ENCODE results near the gene PRR12. TPM values are rescaled to one million over a fixed set of nuclear protein-coding genes. Genes with fewer than 3 reads are reported as not detected.
A peak's percentile ranks its signal among the peaks of the same experiment; 100 is the strongest.

Gene PRR12
- total RNA-seq, 1 donor from 2014 or later: 58.5 TPM

GRCh38 chr19:49554701-49555181, 36.2 kb upstream of the PRR12 start:
- Mint-ChIP-seq H3K4me1 (no peaks in the 10 kb centered on the region), H3K27me3 (ENCODE audit: low read depth) (no peaks in the 10 kb centered on the region), H3K27ac (no peak overlapping the region), H3K36me3 (peaks cover 28% of the 10 kb centered on the region), H3K4me3 (no peak overlapping the region), H3K9me3 (no peaks in the 10 kb centered on the region)
- TF ChIP-seq CTCF (IDR thresholded peaks at IDR 0.05; ENCODE audit: unreplicated experiment): no peak
- no peak for DNase-seq (ENCODE audit: low spot score in 2 of 2, unreplicated experiment in 2 of 2)

- Mint-ChIP-seq H3K27ac (no peak overlapping the region), H3K27me3 (ENCODE audit: low read depth) (no peaks in the 10 kb centered on the region), H3K9me3 (no peaks in the 10 kb centered on the region), H3K4me3 (no peak overlapping the region), H3K4me1 (no peaks in the 10 kb centered on the region), H3K36me3 (peaks cover 28% of the 10 kb centered on the region)
- TF ChIP-seq CTCF (IDR thresholded peaks at IDR 0.05; ENCODE audit: unreplicated experiment): no peak
- DNase-seq (ENCODE audit: low spot score in 2 of 2, unreplicated experiment in 2 of 2): peak in 1 of 2 experiments; percentile 50
These were observed 35.2 kb upstream of the PRR12 start for GRCh38 chr19:49555600-49556411.

GRCh38 chr19:49556412-49557398, 34.3 kb upstream of the PRR12 start:
- no peak overlapping the region for H3K4me3 Mint-ChIP-seq
- H3K4me1 Mint-ChIP-seq: no peaks in the 10 kb centered on the region
- peaks cover 30% of the 10 kb centered on the region for H3K36me3 Mint-ChIP-seq
- H3K9me3 Mint-ChIP-seq: no peaks in the 10 kb centered on the region
- no peaks in the 10 kb centered on the region for H3K27me3 Mint-ChIP-seq (ENCODE audit: low read depth)
- DNase-seq (ENCODE audit: low spot score in 2 of 2, unreplicated experiment in 2 of 2): no peak
- TF ChIP-seq CTCF (IDR thresholded peaks at IDR 0.05; ENCODE audit: unreplicated experiment): no peak
- H3K27ac Mint-ChIP-seq: no peak overlapping the region

GRCh38 chr19:49557641-49558325, 33.2 kb upstream of the PRR12 start:
- Mint-ChIP-seq H3K4me3 (no peak overlapping the region), H3K27me3 (ENCODE audit: low read depth) (no peaks in the 10 kb centered on the region), H3K36me3 (peaks cover 28% of the 10 kb centered on the region), H3K27ac (no peak overlapping the region), H3K9me3 (no peaks in the 10 kb centered on the region), H3K4me1 (no peaks in the 10 kb centered on the region)
- TF ChIP-seq CTCF (IDR thresholded peaks at IDR 0.05; ENCODE audit: unreplicated experiment): no peak
- no peak for DNase-seq (ENCODE audit: low spot score in 2 of 2, unreplicated experiment in 2 of 2)

GRCh38 chr19:49558591-49558990, 32.4 kb upstream of the PRR12 start:
- Mint-ChIP-seq H3K9me3 (no peaks in the 10 kb centered on the region), H3K27ac (no peak overlapping the region), H3K4me3 (no peak overlapping the region), H3K4me1 (no peaks in the 10 kb centered on the region), H3K27me3 (ENCODE audit: low read depth) (no peaks in the 10 kb centered on the region), H3K36me3 (peaks cover 26% of the 10 kb centered on the region)
- DNase-seq (ENCODE audit: low spot score in 2 of 2, unreplicated experiment in 2 of 2): no peak
- TF ChIP-seq CTCF (IDR thresholded peaks at IDR 0.05; ENCODE audit: unreplicated experiment): no peak

Measured in mesothelial cell of epicardium (in vitro differentiated cells).